HG03565 (cell line): ENCODE data around the gene PAIP2.

Experiments
- ATAC-seq: cut with Tn5 transposase; IDR thresholded peaks from one replicate; pipeline ENCODE4 v1.9.1; 2021; ENCODE audit warnings: mild to moderate bottlenecking, moderate library complexity; ENCODE audit not compliant: unreplicated experiment

The PAIP2 gene

DNA sequence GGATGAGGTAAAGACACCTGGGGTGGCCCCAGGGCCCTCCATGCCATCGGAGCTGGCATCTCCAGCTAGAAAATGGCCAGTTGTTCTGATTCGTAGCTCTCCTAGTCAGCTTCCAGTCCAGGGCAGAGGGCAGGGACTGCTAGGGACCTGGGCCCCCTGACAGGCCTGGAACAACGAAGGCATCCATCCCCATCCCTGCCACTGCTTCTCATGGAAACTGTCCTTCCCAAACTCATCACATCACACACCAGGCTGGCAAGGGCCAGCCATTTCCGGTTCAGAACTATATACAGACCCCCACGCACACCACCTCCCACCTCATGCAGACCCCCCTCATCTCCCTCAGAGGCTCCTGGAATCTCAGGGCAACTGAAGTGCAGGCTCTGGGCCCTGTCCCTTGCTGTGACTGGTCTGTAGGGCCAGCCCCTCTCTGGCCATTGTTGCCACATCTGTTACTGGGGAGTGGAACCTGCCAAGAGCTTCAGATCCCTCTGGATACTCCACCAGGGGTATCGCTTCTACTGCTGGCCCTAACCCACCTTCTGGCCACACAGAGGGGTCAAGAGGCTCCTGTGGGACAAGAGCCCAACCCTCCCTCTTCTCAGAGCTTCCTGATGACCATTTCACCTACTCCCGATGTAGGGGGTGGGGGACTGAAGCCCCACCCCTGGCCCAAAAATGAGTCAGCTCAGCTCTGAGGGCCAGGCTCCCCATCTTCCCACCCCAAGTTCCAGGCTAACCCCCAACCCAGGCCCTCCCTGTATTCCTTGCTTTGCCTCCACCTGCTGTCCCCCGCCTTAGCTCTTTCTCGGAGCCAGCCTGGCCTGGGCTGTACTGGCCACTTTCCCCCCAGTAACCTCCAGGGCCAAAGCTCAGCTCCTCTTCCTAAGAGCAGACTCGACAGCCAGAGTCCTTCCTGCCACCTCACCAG, 49.2 kb downstream of the PAIP2 start:
- no peak for ATAC-seq

DNA sequence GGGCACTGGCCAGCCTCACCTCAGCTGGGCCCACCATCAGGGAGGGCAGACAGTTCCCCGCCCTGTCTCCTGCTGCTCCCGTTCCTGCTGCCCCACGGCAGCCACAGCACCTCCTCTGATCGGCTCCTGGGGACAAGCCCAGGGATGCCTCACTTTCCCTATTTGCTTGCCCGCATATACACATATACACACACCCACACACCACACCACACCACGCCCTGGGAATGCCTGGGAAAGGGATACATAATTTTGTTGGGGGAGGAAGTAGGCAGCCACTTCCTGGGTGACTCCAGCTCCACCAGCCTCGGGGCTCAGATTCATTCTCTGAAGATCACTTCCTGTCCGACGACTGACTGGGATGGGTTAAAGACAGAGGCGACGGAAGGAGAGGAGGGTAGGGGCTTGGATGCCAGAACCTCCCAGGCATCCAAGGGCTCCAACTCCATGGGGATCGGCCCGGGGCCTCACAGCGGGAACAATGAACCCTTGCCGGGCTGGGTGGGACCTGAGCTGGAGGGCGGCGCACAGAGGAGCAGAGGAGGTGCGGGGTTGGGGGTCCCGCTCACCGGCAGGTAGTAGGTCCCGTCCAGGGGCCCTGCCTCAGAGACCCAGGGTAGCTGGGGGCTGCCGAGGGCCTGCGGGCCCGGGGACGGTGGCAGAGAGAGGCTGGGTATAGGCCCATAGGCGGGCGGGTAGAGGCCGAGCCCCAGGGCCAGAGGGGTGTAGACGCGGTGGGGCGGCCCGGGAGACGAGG, 50.1 kb downstream of the PAIP2 start:
- ATAC-seq, result no peak

DNA sequence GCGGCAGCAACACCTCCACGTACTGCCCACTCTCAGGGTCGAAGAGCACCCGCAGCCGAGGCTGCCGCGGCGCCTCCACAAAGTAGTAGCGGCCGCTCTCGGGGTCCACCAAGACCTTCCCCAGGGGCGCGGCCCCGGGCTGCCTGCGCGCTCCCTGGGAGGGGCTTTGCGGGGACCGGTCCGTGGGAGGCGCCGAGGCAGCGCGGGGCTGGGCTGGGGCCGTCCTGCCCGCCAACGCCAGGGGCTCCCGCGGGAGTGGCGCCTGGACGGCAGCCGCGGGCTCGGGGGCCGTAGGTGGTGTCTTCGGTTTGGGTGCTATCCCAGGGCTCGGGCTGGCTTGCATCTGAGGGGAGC, 50.6 kb downstream of the PAIP2 start:
- no peak for ATAC-seq

DNA sequence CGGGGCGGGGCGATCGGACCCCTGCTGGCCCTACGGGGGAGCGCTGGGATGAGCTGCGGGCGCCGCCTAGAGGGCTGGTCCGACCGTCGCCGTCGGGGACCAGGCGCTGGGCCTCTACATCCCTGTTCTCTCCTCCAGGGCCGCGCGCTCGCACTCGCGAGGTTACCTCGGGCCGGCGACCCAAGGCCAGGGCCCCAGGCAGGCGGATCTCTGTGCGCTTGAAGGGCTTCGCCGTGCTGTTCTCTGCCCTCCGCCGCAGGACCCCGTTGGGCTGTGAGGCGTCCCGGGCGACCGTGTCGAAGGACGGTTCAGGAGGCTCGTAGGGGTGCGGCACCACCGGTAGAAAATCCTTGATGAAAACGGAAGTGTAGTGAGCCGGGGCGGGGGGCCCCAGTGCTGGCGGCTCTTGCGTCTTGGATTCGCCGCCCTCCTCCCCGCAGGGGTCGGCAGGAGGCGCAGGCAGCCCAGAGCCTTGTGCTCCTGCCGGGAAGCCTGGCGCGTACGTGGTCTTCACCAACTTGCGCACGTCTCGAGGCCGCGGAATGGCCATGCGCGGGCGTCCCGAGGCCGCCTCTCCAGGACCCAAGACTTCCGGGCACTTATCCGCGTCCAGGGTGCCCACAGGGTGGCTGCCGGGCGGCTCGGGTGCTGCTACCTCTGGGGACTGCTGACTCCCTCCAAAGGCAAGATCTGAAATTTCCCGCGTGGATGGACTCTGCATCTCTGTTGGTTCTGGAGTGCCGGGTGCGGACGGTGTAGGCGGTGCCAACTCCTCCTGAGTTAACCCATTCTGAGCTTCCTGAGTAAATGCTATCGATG, 51.2 kb downstream of the PAIP2 start:
- peak; percentile 29 for ATAC-seq

DNA sequence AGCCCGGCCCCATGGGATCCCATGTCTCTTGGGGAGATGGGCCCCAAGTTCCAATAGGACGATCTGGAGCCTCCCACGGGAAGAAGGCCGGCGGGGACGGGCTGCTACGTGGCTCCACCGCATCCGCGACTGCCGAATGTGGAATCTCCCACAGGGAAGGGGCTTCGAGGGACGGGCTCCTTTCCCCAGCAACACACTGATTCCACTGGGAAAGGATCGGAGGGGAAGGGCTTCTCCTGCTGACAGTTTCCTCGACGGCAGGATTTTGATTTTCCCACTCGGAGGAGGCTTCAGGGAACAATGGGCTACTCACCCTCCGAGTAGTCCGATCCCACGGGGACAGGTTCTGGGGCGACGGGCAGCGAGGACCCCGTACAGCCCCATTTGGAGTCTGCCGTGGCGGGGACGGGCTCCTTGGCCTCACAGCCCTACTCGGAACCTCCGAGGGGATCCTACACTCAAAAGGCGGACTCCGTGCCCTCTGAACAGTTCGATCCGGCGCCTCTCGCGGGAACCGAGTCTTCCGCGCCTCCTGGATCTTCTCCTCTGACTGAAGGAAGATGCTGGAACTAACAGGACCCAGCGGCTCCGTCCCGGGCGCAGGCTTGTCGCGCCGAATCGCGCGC, 52.0 kb downstream of the PAIP2 start:
- ATAC-seq, result no peak

DNA sequence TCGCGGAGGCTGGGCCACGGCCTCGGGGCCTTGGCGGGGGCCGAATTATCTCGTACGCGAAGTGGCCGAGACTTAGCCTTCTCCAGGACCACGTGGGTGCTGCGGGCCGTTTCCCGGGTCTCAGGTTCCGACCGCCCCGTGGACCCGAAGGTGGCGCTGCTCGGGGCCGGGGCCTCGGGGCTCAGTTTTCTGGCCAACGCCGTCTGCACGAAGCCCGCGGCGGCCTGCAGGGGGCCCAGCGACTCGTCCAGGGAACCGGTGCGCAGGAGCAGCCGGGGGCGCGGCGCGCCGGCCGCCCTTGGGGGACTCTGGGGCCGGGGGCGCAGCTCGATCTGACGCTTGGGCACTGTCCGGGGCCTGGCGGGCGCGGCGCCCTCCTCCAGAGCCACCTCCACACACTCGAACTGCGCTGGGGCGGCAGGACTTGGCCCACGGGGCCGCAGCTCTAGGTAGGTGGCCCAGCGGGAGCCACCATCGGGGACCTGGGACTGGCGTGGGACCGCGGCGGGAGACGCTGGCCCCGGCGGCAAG, 52.5 kb downstream of the PAIP2 start:
- no peak for ATAC-seq

DNA sequence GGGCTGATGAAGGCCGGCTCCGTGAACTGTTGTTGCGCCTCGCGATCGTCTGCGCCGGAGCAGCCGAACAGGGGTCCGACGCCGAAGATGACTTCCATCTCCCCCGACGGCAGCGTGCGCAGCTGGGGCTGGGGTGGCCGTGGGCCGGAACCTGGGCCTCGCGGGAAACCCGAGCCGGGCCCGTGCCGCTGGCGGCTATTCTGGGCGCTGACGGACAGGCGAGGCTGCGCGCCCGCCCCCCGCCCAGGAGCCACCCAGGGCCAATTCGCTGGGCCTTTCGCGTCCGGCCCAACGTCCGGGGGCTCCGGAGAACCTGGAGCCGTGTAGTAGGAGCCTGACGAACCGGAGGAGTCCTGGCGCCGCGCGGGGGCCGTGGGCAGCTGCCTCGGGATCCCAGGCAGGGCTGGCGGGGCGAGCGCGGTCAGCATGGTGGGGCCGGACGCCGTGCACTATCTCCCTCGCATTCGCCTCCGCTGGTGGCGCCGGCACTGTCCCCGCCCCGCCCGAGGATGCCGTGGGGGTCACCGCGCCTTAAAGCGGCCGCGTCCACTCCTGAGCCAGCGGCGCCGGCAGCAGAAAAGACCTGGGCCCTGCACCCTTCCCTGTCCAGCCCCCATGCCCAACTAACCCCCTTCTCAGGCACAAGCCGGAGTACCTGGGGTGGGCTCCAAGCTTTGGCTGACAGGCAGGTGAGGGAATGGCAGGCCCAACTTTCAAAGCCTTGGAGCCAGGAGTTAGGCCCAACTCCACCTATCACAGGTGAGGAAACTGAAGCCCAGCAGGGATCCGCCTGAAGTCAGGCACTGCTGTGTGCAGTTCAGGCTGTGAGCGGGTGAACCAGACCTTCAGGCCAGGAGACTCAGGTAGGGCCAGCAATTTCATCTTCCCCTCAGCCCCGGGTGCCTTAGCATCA, 53.3 kb downstream of the PAIP2 start, which contains the start of gene PROB1:
Gene PROB1 (minus strand): TSS at position 451 of the 913 bp plus-strand sequence. CDS start 23 bp downstream, at position 428.
- no peak for ATAC-seq

DNA sequence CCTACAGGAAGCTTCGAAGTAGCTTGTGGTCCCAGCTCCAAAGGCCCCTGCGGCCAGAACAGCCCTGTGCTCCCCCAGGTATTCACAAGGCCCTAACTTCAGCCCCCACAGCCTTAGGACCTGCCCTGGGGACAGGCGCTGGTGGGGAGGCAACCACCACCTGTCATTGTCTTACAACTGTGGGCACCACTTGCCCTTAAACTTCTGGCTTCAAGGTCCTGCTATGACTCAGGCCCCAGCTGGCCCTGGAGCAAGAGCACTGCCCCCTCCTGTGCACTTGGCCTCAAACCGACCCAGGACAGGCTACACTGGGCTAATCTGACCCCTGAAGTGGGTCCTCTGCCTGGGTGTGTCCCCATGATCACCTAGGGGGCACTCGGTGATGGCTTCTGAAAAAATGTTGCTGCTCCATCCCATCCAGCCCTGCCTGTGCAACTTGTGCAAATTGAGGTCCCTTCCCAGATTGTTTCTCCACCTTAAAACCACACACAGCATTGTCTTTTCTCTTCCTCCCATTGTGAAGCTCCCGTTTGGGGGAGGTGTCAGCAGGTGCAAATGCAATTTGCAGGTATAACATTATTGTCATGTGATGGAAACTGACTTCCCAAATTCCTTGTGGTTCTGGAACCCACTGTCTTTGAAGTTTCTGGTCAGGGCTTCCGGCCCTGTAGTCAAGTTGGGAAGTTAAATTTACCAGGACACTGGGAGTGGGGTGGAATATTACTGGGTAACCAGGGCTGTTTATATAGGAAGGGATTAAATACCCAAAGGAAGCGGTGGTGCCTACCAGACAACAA, 54.4 kb downstream of the PAIP2 start:
- ATAC-seq, result no peak

DNA sequence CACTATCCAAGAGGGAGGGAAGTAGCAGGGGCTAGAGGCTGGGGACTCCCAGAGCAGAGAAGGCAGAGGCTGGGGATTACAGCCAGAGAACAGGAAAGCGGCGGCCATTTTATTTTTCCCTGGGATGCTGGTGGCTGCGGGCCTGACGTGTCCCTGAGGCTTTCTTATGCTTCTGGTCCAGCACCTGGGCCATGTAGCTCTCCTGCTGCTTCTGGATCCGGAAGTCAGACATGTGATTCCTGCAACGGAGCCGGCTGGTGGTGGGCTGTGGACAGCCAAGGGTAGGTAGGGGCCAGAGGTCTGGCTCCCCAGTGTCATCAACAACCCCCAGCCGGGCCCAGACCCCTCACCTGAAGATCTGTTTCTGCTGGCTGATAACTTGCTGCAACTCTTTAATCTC, 55.0 kb downstream of the PAIP2 start:
- ATAC-seq, result no peak

DNA sequence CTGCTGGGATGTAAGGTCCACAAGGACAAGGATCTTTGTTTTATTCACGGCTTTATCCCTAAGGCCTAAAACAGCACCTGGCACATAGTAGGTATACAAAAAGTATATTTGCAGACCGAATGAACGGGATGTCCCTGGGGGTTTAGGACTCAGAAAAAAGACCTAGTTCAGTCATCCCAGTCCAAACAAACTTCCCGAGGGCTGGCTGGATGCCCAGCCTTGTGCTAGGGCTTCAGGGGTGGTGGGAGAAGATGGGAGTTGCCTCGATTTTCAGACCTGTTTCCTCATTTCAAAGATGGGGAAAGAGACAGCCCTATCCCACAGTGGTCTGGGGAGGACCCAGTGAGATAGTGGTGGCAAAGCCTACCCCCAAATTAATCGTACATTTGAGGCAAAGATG, 56.3 kb downstream of the PAIP2 start:
- ATAC-seq, result no peak

DNA sequence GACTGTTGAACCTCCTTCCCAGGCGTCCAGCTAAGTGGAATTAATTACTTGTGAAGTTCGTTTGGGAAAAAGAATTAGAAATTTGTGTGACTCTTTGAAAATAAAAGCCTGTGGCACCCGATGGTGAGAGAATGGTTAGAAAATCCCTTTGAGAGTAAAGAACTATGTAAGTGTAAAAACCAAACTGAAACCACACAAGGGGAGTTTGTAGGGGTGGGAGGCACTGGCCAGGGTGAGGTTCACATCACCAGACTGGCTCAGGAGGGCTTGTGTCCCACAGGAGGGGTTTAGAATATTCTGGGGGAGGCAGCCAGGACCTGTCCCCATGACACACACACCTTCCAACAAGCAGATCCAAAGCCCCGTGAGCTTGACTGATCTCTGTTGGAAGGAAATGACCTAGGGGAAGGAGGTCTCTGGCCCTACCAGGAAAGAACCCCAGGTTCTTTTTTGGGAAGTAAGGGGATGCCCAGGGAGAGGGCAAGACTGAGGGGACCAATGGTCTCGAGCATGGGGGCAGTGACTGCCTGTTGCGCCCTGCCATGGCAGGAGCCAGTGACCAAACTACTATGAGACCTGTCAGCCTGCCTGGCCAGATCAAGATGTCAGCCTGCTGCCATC, 58.0 kb downstream of the PAIP2 start:
- no peak for ATAC-seq

DNA sequence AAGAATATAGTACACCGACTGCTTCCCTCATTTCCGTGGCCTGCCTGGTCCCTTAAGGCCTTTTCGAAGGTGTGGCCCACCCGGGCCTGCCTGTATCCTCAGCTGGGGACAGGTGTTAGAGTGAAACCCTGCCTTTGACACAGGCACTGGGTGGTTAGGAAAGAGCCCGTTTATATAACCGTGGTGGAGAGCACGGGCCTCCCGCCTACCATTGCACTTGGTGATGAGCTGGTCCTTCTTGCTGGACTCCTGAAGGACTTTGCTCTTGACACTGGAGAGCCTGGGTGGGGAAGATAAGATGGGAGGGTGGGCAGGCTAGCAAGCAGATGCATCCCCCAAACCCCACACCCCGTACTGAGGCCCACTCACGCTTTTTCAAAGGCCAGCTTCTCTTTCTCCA, 59.9 kb downstream of the PAIP2 start:
- ATAC-seq, result no peak

DNA sequence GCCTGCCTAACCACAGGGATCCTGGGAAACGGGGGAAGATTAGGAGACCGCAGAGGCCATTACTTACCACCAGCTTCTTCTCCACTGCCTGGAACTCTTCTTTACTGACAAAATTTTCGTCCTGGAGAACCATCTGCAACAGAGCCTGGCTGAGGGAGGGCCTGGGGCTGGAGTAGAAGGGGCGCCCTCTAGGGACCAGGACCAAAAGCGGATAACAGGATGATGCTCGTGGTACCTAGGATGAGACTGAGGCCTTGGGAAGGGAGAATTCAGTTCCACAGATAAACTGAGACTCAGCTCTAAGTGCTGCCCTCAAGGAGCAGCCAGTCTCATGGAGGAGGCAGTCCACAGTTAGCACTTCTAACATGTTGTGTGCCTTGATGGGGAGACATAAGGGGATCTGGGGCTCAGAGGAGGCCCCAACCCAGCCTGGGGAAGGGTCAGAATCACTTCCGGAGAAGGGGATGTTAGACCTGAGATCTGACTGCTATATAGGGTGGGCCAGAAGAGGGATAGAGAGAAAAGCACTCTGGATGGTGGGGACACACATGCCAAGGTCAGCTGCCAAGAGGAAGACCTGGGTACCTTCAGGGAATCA, 61.0 kb downstream of the PAIP2 start:
- no peak for ATAC-seq

DNA sequence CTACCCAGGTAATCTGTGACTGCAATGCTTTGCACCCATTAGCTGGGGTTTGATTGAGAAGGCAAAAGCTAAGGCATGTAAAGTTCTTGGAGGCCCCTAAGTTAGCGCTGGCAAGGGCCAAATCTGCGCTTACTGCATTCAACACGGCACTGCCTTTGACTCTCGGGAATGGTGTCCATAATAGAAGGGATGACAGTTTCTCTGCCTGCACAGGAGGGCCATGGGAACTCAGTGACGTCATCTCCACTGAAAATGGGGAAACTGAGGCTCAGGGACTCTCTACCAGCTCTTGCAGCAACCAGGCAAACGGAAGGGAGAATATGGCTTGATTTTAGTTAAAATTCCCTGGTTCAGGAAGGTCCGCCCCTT, 61.7 kb downstream of the PAIP2 start:
- no peak for ATAC-seq

DNA sequence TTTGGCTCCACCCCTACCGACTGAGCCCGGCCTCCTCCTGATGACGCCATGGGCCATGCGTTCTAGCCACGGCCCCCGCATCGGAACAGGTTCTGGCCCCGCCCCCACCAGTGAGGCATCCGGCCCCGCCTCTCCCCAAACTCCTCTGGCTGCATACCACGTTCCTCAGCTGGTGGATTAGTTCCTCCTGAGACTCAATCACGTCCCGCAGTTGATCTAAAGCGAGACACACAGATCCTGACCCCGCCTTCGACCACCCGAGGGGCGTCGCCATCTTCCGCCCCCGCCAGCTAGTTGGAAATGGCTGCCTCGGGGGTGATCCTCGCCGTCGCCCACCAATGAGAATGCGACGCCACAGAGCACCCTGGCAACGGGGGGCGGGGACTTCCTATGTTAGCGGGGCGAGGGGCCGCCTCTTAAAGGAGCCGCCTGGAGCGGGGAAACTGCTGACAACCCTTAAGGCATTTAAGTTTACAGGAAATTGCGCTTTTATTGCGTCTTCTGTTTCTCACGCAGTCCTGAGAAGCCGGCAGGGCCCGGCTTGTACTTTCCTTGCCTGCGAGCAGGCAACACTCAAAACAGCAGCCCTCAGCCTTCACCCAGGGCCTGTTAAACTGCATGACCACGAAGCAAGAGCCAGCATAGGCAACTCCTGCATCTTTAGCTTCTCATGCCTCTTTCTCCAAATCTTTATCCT, 62.3 kb downstream of the PAIP2 start, which contains the start of gene SPATA24:
Gene SPATA24 (minus strand): TSS at position 303 of the 697 bp plus-strand sequence. CDS start 29 bp downstream, at position 274.
- ATAC-seq, result peak; percentile 62

DNA sequence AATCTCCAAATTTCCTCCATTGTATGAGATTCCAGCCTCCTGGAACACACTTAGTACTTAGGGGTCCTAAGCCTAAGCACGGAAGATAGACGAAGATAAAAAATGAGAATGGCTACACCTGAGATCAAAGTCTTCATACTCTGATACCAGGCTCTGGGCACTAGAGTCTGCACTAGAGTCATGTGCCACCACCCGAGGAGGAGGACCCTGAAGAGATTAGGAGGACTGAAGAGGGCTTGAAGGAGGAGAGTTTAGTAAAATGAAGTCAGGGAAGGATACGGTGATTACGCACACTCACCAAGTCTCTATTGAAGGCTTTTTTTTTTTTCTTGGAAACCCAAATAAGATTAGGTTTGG, 62.8 kb downstream of the PAIP2 start:
- ATAC-seq, result no peak

DNA sequence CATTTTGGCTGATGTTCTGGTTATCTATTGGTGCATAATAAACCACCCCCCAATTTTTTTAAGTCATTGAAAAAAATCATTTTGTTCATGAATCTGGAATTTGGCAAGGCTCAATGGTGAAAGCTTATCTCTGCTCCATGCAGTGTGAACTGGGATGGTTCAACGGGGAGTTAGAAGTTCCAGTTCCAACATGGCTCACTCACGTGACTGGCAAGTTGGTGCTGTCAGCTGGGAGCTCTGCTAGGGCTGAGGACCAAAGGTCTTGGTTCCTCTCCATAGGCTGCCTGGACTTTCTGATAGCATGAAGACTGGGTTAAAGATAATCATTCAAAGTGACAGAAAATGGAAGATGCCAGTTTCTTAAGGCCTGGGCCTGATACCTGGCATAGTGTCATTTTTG, 65.3 kb downstream of the PAIP2 start:
- ATAC-seq, result no peak
